ENCODE results near the gene LENG9. TPM values are rescaled to one million over a fixed set of nuclear protein-coding genes. Genes with fewer than 3 reads are reported as not detected.

The LENG9 gene
- total RNA-seq, 4 donors from 2014 or later = 4.2 to 9.6 (median 6.7) TPM

DNA sequence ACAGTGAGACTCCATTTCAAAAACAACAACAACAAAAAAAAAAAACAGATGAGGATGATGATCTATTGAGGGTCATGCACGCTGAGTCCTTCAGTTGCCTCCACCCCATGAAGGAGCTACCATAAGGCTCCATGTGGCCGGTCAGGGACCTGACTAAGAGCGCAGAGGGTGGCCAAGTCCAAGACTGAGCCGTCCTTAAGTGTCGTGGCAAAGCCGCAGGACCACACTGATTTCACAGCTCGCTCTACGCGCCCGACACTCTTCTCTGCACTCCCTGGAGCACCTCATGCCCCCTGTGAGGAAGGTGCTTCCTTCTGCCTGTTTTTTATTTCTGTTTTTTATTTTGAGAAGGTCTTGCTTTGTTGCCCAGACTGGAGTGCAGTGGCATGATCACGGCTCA lies 36.0 kb downstream of the LENG9 start:
- TF ChIP-seq, protein P1, sequence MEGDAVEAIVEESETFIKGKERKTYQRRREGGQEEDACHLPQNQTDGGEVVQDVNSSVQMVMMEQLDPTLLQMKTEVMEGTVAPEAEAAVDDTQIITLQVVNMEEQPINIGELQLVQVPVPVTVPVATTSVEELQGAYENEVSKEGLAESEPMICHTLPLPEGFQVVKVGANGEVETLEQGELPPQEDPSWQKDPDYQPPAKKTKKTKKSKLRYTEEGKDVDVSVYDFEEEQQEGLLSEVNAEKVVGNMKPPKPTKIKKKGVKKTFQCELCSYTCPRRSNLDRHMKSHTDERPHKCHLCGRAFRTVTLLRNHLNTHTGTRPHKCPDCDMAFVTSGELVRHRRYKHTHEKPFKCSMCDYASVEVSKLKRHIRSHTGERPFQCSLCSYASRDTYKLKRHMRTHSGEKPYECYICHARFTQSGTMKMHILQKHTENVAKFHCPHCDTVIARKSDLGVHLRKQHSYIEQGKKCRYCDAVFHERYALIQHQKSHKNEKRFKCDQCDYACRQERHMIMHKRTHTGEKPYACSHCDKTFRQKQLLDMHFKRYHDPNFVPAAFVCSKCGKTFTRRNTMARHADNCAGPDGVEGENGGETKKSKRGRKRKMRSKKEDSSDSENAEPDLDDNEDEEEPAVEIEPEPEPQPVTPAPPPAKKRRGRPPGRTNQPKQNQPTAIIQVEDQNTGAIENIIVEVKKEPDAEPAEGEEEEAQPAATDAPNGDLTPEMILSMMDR (IDR thresholded peaks at IDR 0.05; ENCODE audit: low read depth) = no peak

DNA sequence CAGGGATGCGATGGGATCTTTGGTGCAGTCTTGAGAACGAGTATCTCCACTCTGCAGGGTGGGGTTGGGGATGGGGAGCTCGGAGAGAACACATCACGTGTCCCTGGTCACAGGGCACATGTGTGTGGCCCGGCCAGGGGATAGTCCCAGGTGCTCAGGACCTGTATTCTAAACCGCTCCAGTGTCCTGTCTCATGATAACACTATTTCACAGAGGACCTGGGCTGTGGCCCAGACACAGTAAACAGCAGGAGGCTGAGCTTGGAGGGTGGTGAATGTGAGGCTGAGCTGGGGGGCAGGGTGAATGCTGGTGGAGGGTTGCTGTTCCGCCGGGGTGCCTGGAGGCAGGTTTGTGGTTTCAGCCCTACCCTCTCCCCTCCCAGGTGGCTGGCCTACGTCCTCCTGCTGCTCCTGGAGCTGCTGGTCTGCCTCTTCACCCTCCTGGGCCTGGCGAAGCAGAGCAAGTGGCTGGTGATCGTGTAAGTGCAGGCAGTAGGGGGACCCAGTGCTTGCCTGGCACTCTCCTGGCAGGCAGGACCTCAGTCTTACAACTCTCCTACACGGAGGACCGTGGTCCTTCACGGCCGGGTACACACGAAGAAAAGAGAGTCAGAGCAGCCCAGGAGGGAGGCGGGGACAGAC lies 37.2 kb downstream of the LENG9 start:
- TF ChIP-seq, protein P1 (IDR thresholded peaks at IDR 0.05; ENCODE audit: low read depth) = no peak

DNA sequence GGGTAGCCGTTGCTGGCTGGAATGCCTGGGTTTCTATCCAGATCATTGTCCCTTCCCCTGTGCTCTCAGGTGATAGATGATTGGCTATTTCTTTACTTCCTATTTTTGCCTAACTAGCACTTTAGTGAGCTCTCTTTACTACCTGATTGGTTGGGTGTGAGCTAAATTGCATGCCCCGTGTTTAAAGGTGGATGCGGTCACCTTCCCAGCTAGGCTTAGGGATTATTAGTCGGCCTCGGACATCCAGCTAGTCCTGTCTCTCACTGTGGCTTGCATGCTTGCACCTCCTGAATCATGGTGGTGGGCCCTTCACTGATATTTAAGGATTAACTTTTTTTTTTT lies 38.2 kb downstream of the LENG9 start:
- TF ChIP-seq, protein P1 (IDR thresholded peaks at IDR 0.05; ENCODE audit: low read depth) = no peak

DNA sequence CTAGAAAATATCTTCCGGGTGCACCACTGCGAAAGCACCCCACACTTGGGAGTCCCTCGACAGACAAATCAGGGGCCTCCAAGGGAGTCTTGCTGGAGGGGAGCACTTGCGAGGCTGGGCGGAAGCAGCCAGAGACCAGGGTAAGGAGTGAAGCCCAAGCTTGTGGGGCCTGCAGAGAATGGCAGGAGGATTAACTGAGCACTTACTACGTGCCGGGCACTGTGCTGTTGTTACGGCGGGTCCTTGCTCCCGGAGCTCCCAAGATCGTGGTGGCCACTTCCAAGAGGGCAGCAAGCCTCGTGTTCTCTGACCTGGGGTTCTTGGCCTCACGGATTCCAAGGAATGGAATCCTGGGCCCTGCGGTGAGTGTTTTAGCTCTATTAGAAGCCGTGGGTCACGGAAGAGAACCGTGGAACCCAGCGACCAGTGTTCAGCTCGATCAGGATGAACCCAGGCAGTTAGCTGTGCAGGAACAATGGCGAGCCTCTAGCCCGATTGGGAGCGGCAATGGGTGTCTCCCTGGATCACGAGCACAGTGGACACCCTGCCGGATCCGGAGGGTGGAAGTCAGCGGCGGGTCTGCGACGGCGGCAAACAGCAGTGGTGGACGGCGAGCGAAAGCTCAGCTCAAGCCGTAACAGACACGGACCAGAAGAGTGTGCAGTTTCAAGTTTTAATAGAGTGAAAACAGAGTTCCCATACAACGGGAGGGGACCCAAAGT lies 38.8 kb downstream of the LENG9 start:
- TF ChIP-seq, protein P1 (IDR thresholded peaks at IDR 0.05; ENCODE audit: low read depth) = no peak

DNA sequence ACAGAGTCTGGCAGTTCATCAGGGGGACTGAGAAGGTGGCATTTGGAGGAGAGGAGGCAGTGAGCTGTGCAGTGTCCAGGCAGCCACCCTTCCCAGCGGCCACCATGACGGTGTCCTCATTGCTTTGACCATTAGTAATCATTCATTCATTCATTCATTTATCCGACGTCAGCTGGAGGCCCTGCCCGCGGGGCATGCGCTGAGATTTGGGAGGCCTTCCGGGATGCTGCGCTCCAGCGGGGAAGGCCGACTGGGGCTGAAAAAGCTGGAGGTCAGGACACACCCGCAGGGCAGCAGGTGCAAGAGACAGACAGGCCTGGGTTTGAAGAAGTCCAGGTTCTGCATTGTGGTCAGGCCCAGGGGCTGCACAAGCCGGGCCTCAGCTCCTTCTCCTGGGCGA lies 39.4 kb downstream of the LENG9 start:
- TF ChIP-seq, protein P1 (IDR thresholded peaks at IDR 0.05; ENCODE audit: low read depth) = no peak

DNA sequence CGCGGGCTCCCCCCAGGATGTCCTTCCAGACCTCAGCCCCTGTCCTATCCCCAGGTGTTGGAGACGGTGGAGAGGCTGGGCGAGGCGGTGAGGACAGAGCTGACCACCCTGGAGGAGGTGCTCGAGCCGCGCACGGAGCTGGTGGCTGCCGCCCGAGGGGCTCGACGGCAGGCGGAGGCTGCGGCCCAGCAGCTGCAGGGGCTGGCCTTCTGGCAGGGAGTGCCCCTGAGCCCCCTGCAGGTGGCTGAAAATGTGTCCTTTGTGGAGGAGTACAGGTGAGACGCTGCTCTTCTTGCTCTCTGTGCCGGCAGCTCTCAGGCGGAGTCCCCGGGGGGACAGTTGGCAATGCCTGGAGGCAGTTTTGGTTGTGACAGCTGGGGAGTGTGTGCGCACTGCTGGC lies 41.4 kb downstream of the LENG9 start:
- TF ChIP-seq, protein P1 (IDR thresholded peaks at IDR 0.05; ENCODE audit: low read depth) = no peak

DNA sequence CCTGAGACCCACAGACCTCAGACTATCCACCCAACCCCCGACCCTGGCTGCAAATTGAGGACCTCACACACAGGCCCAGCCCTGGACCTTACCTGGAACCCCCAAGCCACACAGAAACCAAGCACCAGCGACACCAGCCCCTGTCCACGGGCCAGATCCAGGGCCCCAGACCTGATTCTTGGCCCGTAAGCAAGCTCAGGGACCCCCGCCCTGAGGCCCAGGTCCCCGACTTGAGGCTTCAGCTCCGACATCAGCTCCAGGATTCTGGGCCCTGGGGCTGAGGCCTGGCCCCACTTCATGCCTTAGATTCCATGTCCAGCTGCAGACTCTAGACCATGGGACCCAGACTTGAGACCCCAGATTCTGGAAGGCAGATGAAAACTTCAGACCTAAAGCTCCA lies 42.1 kb downstream of the LENG9 start:
- TF ChIP-seq, protein P1 (IDR thresholded peaks at IDR 0.05; ENCODE audit: low read depth) = no peak
